SK-N-MC (cell line): Measurements from ENCODE around the gene DAAM2.

Experiments used
- DNase-seq: peaks from one replicate; pipeline ENCODE4 v3.0.0-alpha.2; 2011; ENCODE audit warnings: low read depth, low spot score
- H3K27ac ChIP-seq: fragments of 200-600 bp; sonication (generic); 2 replicates; pipeline ENCODE4 v1.5.1; 2016; ENCODE audit warnings: mixed run types
- H3K36me3 ChIP-seq: fragments of 200-600 bp; sonication (generic); 2 replicates; pipeline ENCODE4 v1.6.1; 2017; ENCODE audit warnings: antibody characterized with exemption, low read length, mixed read lengths; ENCODE audit not compliant: insufficient read depth
- H3K4me3 ChIP-seq: fragments of 200-600 bp; sonication (generic); 2 replicates; pipeline ENCODE4 v1.5.1; 2016
- H3K9ac ChIP-seq: fragments of 200-600 bp; sonication (generic); 2 replicates; pipeline ENCODE4 v1.8.0; 2017; ENCODE audit warnings: mixed run types, mixed read lengths; ENCODE audit not compliant: insufficient read length
- H3K9me3 ChIP-seq: fragments of 200-600 bp; sonication (generic); 2 replicates; pipeline ENCODE4 v1.6.1; 2017; ENCODE audit warnings: low read depth, mild to moderate bottlenecking, antibody characterized with exemption, low read length, moderate library complexity, mixed read lengths
- EZH2 ChIP-seq: fragments of 200-600 bp; sonication (generic); IDR thresholded peaks from one replicate; pipeline ENCODE4 v1.6.1; 2017; ENCODE audit warnings: antibody characterized with exemption
- FOXP2 ChIP-seq: optimal IDR thresholded peaks from 2 replicates; pipeline ENCODE3; 2011; ENCODE audit warnings: mild to moderate bottlenecking, moderate library complexity; ENCODE audit not compliant: insufficient read depth; ENCODE audit errors: extremely low read length, control extremely low read depth
- POLR2AphosphoS5 ChIP-seq: IDR thresholded peaks from 2 replicates; pipeline ENCODE4 v1.6.1; 2012; ENCODE audit warnings: mild to moderate bottlenecking, low read depth, low read length, borderline replicate concordance

Gene DAAM2

DNA sequence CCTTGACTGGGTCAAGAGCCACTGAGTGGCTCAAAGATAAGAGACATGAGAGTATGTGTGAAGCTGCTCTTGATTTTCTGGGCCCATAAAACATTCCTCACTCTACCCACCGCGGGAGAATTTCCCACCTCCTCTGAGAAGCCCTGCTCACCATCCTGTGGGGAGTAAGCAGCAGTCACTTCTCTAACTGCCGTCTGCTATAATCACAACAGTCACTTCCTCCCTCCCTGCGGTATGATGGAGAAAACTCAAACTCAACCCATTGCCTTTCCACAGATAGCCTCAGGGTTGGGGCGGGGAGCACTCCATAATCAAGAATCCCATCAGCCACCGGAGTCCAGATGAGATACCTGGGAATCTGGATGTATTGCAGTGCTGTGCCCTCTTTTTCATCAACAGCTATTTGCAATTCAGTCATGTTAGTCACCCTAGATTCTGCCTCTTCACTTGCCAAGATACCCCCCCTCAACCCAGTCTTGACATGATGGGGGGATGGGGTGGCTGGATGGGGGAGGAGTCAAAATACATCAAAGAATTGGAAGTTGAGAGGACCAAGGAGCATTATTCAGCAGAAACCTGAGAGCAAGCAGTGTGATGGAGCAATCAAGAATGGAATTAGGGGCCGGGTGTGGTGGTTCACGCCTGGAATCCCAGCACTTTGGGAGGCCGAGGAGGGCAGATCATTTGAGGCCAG lies 137.0 kb downstream of the DAAM2 start:
- no peak for TF ChIP-seq FOXP2
- TF ChIP-seq EZH2: no peak
- TF ChIP-seq POLR2AphosphoS5: no peak
- Histone ChIP-seq H3K9me3 (no peaks in the 10 kb centered on the region), H3K4me3 (peak overlapping the region; percentile 31), H3K27ac (peak overlapping the region; percentile 77), H3K36me3 (no peaks in the 10 kb centered on the region; the same call in 1 of the 2 replicates), H3K9ac (no peak overlapping the region)
- peak; percentile 30 for DNase-seq

DNA sequence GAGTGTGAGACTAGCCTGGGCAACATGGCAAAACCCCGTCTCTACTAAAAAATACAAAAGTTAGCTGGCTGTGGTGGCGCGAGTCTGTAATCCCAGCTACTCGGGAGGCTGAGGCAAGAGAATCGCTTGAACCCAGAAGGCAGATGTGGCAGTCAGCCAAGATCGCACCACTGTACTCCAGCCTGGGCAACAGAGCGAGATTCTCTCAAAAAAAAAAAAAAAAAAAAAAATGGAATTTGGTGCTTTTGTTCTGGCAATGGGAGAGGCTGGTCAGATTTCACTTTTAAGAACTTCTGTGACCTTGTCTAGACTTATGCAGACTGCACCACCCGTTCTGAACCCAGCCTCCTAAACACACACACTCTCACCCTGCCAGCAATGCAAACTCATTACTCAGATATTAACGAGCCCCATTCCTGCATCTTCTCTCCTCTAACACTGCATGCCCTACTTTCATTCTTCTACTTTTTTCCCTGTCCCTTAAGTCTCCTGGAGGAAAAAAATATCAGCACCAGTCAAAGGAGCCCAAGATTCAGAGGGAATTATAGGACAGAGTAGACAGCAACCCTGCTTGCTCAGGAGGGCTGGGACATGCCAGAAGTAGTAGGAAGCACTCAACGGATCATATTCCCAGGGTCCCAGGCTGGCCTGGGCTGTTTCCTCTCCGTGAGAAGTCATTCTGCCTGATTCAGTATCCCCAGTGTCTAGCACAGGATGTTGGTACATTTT lies 137.7 kb downstream of the DAAM2 start:
- no peaks in the 10 kb centered on the region; the same call in 1 of the 2 replicates for H3K36me3 ChIP-seq
- no peaks in the 10 kb centered on the region for H3K9me3 ChIP-seq
- TF ChIP-seq FOXP2: no peak
- TF ChIP-seq EZH2: no peak
- no peak for TF ChIP-seq POLR2AphosphoS5
- no peak overlapping the region for H3K9ac ChIP-seq
- no peak overlapping the region for H3K27ac ChIP-seq
- H3K4me3 ChIP-seq: no peak overlapping the region
- DNase-seq: no peak

DNA sequence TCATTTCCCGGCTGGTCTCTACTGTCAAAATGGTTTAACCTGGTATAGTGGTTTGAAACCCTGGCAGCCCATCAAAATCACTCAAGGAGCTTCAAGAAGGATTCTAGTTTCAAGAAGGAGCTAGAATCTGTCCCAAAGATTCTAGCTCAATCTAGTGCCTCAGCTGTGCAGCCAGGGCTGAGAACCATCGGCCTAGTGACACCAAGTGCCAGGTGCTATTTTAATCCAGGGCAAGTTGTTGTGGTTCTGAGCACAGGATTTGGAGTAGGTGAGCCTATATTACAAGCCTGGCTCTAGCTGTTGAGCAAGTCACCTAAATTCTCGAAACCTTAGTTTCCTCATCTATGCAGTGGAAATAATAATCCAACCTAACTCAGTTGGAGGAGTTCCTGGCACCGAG lies 138.4 kb downstream of the DAAM2 start:
- Histone ChIP-seq H3K9me3 (no peaks in the 10 kb centered on the region), H3K36me3 (no peaks in the 10 kb centered on the region), H3K27ac (no peak overlapping the region), H3K9ac (no peak overlapping the region), H3K4me3 (no peak overlapping the region)
- no peak for DNase-seq
- TF ChIP-seq POLR2AphosphoS5 (no peak), FOXP2 (no peak), EZH2 (no peak)

DNA sequence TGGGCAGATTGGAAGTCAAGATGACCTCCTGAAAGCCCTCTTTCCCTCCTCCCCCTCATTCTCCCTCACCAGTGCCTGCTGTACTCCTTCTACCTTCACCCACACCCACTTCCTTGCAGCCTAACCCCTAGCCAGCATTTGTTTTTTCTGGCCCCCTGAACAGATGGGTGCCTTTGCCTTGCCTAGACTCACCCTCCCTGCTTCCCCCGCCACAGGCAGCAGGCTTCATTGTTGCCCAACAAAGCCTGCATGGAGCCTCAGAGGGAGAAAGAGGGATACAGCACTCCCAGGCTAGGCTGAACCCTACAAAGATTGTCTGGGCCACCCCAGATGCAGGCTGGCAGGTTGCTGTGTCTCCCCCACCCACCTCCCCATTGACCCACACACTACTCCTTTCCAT lies 139.4 kb downstream of the DAAM2 start:
- no peaks in the 10 kb centered on the region for H3K9me3 ChIP-seq
- H3K4me3 ChIP-seq: no peak overlapping the region
- H3K27ac ChIP-seq: no peak overlapping the region
- no peak overlapping the region for H3K9ac ChIP-seq
- TF ChIP-seq FOXP2: no peak
- TF ChIP-seq EZH2: no peak
- TF ChIP-seq POLR2AphosphoS5: no peak
- DNase-seq: no peak
- H3K36me3 ChIP-seq: no peaks in the 10 kb centered on the region

DNA sequence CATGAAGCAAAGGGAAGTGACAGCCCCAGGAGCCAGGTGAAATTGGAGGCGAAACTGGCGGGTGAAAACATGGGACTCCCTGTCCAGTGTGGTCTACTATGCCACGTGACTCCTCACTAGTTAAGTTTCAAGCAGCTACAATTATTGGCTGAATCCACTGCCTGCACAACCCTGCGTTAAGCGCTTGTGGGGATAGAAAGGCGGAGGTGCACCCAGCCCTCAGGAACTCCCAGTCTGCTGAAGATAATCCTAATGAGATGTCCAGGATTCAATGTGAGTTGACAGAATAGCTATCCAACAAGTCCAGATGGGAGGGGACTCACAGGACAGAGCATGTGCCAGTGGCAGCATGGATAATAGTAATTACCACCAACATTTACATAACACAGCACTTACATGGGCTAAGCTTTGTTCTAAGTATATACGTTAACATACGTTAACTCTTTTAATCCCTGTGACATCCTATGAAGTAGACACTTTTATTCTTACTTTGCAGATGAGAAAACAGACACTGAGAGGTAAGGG lies 140.3 kb downstream of the DAAM2 start:
- Histone ChIP-seq H3K27ac (no peak overlapping the region), H3K36me3 (no peaks in the 10 kb centered on the region), H3K9ac (no peak overlapping the region), H3K9me3 (no peaks in the 10 kb centered on the region), H3K4me3 (no peak overlapping the region)
- no peak for DNase-seq
- TF ChIP-seq EZH2 (no peak), POLR2AphosphoS5 (no peak), FOXP2 (no peak)

DNA sequence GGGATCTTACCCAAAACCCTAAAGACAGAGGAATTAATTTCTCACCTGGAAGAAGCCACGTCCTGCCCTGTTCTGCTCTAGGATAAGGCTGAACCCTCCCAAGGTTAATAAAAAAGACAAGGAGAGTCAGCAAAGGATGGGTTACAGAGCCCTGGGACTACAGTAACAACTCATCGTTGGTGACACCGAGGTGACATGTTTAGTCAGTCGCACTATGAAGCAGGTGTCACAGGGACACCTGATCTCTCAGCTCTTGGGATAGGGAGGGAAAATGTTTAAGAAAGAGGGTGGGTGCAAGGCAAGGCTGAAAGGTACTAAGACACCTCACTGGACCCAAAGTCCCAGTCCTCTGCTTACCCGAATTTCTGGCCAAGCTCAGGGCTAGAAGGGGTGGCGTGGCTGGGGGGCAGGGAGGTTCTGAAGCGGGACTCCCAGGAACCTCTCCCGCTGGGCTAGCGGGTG lies 141.5 kb downstream of the DAAM2 start:
- no peaks in the 10 kb centered on the region for H3K36me3 ChIP-seq
- DNase-seq: no peak
- peak overlapping the region; percentile 89 for H3K4me3 ChIP-seq

DNA sequence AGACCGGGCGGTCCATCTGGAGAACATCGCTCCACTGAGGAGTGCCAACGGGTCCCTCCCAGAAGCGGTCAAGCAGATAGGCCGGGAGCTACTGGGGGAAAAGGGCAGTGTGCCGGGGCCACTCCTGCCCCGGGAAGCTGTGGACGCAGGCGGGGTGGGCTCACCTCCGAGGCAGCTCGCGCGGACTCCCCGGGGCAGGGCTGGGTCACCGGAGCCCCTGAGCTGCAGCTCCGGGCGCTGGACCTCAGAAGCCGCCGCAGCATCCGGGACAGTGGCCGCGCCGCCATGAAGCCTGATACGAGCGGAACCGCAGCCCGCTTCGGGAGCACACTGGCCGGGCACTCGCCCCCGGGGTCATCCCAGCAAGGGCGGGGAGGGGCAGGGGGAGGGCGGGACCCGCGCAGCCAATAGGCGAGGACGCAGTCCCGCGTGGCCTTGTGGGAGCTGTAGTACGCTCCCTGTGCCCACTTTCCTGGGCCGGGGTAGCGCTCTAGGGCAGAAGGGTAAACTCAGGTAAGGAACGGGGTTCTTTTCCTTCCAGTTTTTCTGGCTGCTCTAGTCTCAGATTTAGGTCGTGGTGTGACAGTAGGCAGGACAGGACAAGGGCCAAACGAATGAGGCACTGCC lies 142.1 kb downstream of the DAAM2 start, which contains the start of gene MOCS1:
TSS of gene MOCS1 (minus strand) at position 332 of the 627 bp plus-strand sequence. CDS start at position 287, 45 bp downstream.
- TF ChIP-seq EZH2: no peak
- TF ChIP-seq FOXP2: no peak
- TF ChIP-seq POLR2AphosphoS5: peak; percentile 55; the same call in 1 of the 2 replicates
- Histone ChIP-seq H3K27ac (no peak within 1 kb of the TSS), H3K9ac (peak within 1 kb of the TSS; percentile 70), H3K36me3 (no peaks in the 10 kb centered on the region), H3K9me3 (no peaks in the 10 kb centered on the region), H3K4me3 (peak within 1 kb of the TSS; percentile 89)
- no peak for DNase-seq

More for the DNA sequence above, 141.5 kb downstream of the DAAM2 start:
- no peak overlapping the region for H3K27ac ChIP-seq
- TF ChIP-seq EZH2 (no peak), FOXP2 (no peak), POLR2AphosphoS5 (no peak)
- peak overlapping the region; percentile 70 for H3K9ac ChIP-seq
- H3K9me3 ChIP-seq: no peaks in the 10 kb centered on the region

DNA sequence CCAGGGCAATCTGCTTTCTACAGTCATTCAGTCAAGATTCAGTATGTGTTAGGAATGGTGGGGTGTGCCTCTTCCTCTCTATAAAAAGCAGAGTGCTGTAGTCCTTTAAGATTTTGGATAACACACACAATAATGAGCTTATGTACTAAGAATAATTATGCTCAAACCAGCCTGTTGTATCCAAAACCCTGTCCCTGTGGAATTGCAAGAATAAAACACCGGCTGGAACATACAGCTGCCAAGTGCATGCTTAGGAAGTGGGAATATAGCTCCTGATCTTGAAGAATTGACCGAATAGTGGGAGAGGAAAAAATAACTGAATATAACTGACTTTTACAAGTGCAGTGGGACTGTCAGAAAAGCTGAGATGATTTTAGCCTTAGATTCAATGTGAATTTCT lies 143.1 kb downstream of the DAAM2 start:
- Histone ChIP-seq H3K36me3 (no peaks in the 10 kb centered on the region), H3K9ac (no peak overlapping the region), H3K27ac (no peak overlapping the region), H3K4me3 (no peak overlapping the region), H3K9me3 (no peaks in the 10 kb centered on the region)
- no peak for DNase-seq
- no peak for TF ChIP-seq POLR2AphosphoS5
- TF ChIP-seq FOXP2: no peak
- TF ChIP-seq EZH2: no peak
